SK-N-SH treated with all-trans-retinoic acid at 6 μM for 48 hours (cell line): ENCODE results near the gene FFAR3.

Source experiments
- BACH2 ChIP-seq: fragments of 250-450 bp; sonication (Bioruptor Pico); IDR thresholded peaks from 2 replicates; pipeline ENCODE4 v1.9.0; 2021; ENCODE audit warnings: mild to moderate bottlenecking, borderline replicate concordance
- ESRRG ChIP-seq: fragments of 250-450 bp; sonication (Bioruptor Pico); IDR thresholded peaks from 2 replicates; pipeline ENCODE4 v1.6.1; 2021; ENCODE audit warnings: mild to moderate bottlenecking
- GLIS3 ChIP-seq: fragments of 250-450 bp; sonication (Bioruptor Pico); IDR thresholded peaks from 2 replicates; pipeline ENCODE4 v1.5.0; 2020; ENCODE audit warnings: mild to moderate bottlenecking, moderate library complexity
- OSR1 ChIP-seq: fragments of 250-450 bp; sonication (Bioruptor Pico); IDR thresholded peaks from 2 replicates; pipeline ENCODE4 v1.8.0; 2022; ENCODE audit warnings: moderate library complexity, mild to moderate bottlenecking, inconsistent platforms
- PATZ1 ChIP-seq: fragments of 250-450 bp; sonication (Bioruptor Pico); IDR thresholded peaks from 2 replicates; pipeline ENCODE4 v1.8.0; 2020; ENCODE audit warnings: mild to moderate bottlenecking, moderate library complexity, borderline replicate concordance
- RARB ChIP-seq: fragments of 250-450 bp; sonication (Bioruptor Pico); IDR thresholded peaks from 2 replicates; pipeline ENCODE4 v1.8.0; 2021; ENCODE audit warnings: mild to moderate bottlenecking, moderate library complexity
- SNAI2 ChIP-seq: fragments of 250-450 bp; sonication (Bioruptor Pico); IDR thresholded peaks from 2 replicates; pipeline ENCODE4 v1.5.0; 2020; ENCODE audit warnings: mild to moderate bottlenecking, moderate library complexity
- TCF4 ChIP-seq: fragments of 250-450 bp; sonication (Bioruptor Pico); IDR thresholded peaks from 2 replicates; pipeline ENCODE4 v1.8.0; 2021; ENCODE audit warnings: mild to moderate bottlenecking, moderate library complexity, borderline replicate concordance
- ZC3H10 ChIP-seq: fragments of 250-450 bp; sonication (Bioruptor Pico); IDR thresholded peaks from 2 replicates; pipeline ENCODE4 v1.5.1; 2021; ENCODE audit warnings: mild to moderate bottlenecking, moderate library complexity
- ZFP3 ChIP-seq: fragments of 250-450 bp; sonication (Bioruptor Pico); IDR thresholded peaks from 2 replicates; pipeline ENCODE4 v1.5.0; 2020; ENCODE audit warnings: mild to moderate bottlenecking, moderate library complexity
- ZFP30 ChIP-seq: fragments of 450-650 bp; formaldehyde crosslinking; IDR thresholded peaks from 2 replicates; pipeline ENCODE4 v1.5.0; 2022; ENCODE audit warnings: mild to moderate bottlenecking, moderate library complexity

GRCh38 chr19:35398570-35398969, 40.3 kb downstream of the FFAR3 start:
- TF ChIP-seq TCF4 (CRISPR knock-in tag): no peak
- TF ChIP-seq PATZ1 (CRISPR knock-in tag): no peak
- no peak for TF ChIP-seq BACH2 (CRISPR knock-in tag)
- no peak for TF ChIP-seq ZC3H10 (CRISPR knock-in tag)
- TF ChIP-seq GLIS3 (CRISPR knock-in tag): no peak
- TF ChIP-seq ZFP3: no peak
- TF ChIP-seq RARB: no peak
- no peak for TF ChIP-seq OSR1 (CRISPR knock-in tag)
- TF ChIP-seq ESRRG (CRISPR knock-in tag): no peak
- no peak for TF ChIP-seq ZFP30
- no peak for TF ChIP-seq SNAI2 (CRISPR knock-in tag)
